Esophagus squamous epithelium (tissue), 5 donors: ENCODE data around the gene TRANK1. TPM values are rescaled to one million over a fixed set of nuclear protein-coding genes. Genes with fewer than 3 reads are reported as not detected.

Source experiments
- DNase-seq: peaks from one replicate; lab custom pipeline; 2025; lab: John Stamatoyannopoulos, UW
- H3K27ac ChIP-seq, 4 donors: fragments of 200-600 bp; sonication (generic); one replicate each; pipeline ENCODE4 v1.5.1; 2016 to 2019; ENCODE audit warnings: mild to moderate bottlenecking in 1 of 4
- H3K27me3 ChIP-seq, 4 donors: fragments of 200-600 bp; sonication (generic); 1 replicate in 3 of 4; 2 replicates in 1 of 4; pipeline versions ENCODE4 v1.5.1 to v1.6.0; 2017 to 2021; ENCODE audit warnings: antibody characterized with exemption in 1 of 4
- H3K36me3 ChIP-seq, 3 donors: fragments of 200-600 bp; sonication (generic); one replicate each; pipeline ENCODE4 v1.5.1; 2016 to 2019
- H3K4me1 ChIP-seq, 3 donors: fragments of 200-600 bp; sonication (generic); one replicate each; pipeline ENCODE4 v1.5.1; 2017 to 2019
- H3K4me3 ChIP-seq, 4 donors: fragments of 200-600 bp; sonication (generic); 1 replicate in 3 of 4; 2 replicates in 1 of 4; pipeline ENCODE4 v1.5.1; 2016 to 2019; ENCODE audit warnings: mild to moderate bottlenecking in 2 of 4, moderate library complexity in 1 of 4
- H3K9me3 ChIP-seq, 3 donors: fragments of 200-600 bp; sonication (generic); one replicate each; pipeline ENCODE4 v1.5.1; 2016 to 2019
- POLR2A ChIP-seq, 4 donors: fragments of 450-650 bp; IDR thresholded peaks; one replicate each; pipeline ENCODE4 v1.6.1; 2017; ENCODE audit warnings: antibody characterized with exemption in 4 of 4, mild to moderate bottlenecking in 4 of 4, moderate library complexity in 3 of 4
- WGBS, 2 donors: methylation state at CpG; one replicate each; pipeline ENCODE4 v1.1.5; 2018; 5-methylcytosine and 5-hydroxymethylcytosine counted together
- intact Hi-C: fragments of 100-400 bp; cut with DNase I; formaldehyde crosslinking; loops from one replicate; pipeline ENCODE4 v1.15.0; 2022
- total RNA-seq, 4 donors: library from RNA; depleted of rRNA; stranded (reverse); fragments of >200 nt; gene quantifications; one replicate each; pipeline ENCODE4 v1.1.0, GENCODE V29; 2016
- TF ChIP-seq, protein P1 (sequence below), 6 experiments: fragments of 450-650 bp in 4 of 6; fragments of 200-600 bp in 2 of 6; sonication (generic) in 2 of 6; IDR thresholded peaks; one replicate each; pipeline ENCODE4 v1.5.1; 2016 to 2019; ENCODE audit warnings: antibody characterized with exemption in 6 of 6, mild to moderate bottlenecking in 4 of 6, moderate library complexity in 4 of 6
- donor health status: DM: yes; HTN: yes; CAD: no.

The TRANK1 gene
- total RNA-seq, 4 donors from 2014 or later: 1.8 to 6.3 (median 3.7) TPM

DNA sequence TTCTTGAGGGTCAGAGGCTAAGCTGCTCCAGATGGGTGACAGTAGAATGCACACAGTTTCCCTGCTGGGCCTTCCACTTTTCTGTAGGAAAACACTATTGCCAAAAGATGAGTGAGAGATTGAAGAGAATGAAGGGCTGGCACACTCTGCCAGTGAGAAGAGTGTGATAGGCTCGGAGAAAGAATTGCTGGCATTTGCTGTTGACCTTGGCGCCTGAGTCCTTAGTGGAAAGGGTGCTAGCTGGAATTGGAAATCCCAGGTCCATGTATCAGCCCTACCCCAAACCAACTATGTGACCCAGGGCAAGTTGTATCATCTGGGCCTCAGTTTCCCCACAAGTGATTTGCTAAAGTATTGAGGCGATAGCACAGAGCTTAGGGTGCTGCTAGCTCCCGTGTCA, 120.4 kb downstream of the TRANK1 start:
- DNase-seq: no peak
- TF ChIP-seq, protein P1, sequence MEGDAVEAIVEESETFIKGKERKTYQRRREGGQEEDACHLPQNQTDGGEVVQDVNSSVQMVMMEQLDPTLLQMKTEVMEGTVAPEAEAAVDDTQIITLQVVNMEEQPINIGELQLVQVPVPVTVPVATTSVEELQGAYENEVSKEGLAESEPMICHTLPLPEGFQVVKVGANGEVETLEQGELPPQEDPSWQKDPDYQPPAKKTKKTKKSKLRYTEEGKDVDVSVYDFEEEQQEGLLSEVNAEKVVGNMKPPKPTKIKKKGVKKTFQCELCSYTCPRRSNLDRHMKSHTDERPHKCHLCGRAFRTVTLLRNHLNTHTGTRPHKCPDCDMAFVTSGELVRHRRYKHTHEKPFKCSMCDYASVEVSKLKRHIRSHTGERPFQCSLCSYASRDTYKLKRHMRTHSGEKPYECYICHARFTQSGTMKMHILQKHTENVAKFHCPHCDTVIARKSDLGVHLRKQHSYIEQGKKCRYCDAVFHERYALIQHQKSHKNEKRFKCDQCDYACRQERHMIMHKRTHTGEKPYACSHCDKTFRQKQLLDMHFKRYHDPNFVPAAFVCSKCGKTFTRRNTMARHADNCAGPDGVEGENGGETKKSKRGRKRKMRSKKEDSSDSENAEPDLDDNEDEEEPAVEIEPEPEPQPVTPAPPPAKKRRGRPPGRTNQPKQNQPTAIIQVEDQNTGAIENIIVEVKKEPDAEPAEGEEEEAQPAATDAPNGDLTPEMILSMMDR (IDR thresholded peaks at IDR 0.05): no peak
- no peak for TF ChIP-seq POLR2A (IDR thresholded peaks at IDR 0.05)
- no peaks in the 10 kb centered on the region for H3K27me3 ChIP-seq
- no peaks in the 10 kb centered on the region for H3K4me1 ChIP-seq
- H3K9me3 ChIP-seq: no peaks in the 10 kb centered on the region
- H3K36me3 ChIP-seq: peaks cover 0 to 44% (median 0%) of the 10 kb centered on the region in 3 donors
- intact Hi-C loops: no loop called here
- 83 to 98% methylated on average over 4 of the region's 4 CpGs for WGBS, 2 donors
- H3K27ac ChIP-seq: no peak overlapping the region
- no peak overlapping the region for H3K4me3 ChIP-seq

DNA sequence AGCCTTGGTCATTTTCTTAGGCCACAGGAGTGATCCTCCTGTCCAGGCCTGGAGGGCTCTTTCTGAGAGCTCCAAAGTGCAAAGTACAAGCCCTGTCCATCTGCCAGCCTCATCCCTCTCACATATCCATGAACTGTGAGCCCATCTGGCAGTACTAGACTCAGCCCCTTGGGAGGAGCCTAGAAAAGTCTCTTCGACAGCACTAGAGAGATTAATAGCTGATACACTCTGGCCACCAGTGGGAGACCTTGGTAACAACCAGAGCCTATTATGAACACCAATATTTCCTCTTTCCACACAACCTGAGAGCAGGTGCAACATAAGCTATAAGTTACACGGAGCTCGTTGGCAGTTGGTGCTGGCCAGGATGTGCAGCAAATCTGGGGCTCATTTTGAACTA, 121.0 kb downstream of the TRANK1 start:
- intact Hi-C loops: no loop called here
- no peaks in the 10 kb centered on the region for H3K4me1 ChIP-seq
- WGBS, 2 donors: 80 to 85% methylated on average over 3 of the region's 3 CpGs
- no peak for DNase-seq
- no peak overlapping the region for H3K4me3 ChIP-seq
- no peaks in the 10 kb centered on the region for H3K9me3 ChIP-seq
- no peak for TF ChIP-seq POLR2A (IDR thresholded peaks at IDR 0.05)
- TF ChIP-seq, protein P1 (IDR thresholded peaks at IDR 0.05): no peak
- no peak overlapping the region for H3K27ac ChIP-seq
- no peaks in the 10 kb centered on the region for H3K27me3 ChIP-seq
- H3K36me3 ChIP-seq: peaks cover 0 to 38% (median 0%) of the 10 kb centered on the region in 3 donors

DNA sequence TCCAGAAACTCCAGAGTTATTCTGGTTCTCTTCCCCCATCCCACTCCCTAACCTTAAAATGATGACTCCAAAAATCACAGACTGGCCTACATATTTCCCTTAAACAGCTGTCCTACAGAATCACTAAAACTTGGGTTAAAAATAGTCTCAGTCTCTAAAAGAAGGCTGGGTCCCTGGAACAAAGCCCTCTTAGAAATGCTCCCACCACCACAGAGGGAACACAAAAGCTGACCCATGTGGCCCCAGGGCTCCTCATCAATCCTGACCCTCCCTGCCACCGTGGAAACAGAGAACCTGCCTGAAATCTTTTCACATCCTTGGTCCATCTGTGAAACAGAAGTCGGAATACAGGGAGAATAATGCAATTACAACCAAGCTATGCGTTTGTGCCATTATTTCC, 124.8 kb downstream of the TRANK1 start:
- 56 to 68% methylated on average over 3 of the region's 3 CpGs for WGBS, 2 donors
- TF ChIP-seq, protein P1 (IDR thresholded peaks at IDR 0.05): no peak
- no peak for TF ChIP-seq POLR2A (IDR thresholded peaks at IDR 0.05)
- peaks cover 0 to 2% (median 0%) of the 10 kb centered on the region in 3 donors for H3K4me1 ChIP-seq
- DNase-seq: no peak
- H3K4me3 ChIP-seq: no peak overlapping the region
- no peaks in the 10 kb centered on the region for H3K9me3 ChIP-seq
- H3K27me3 ChIP-seq: no peaks in the 10 kb centered on the region
- intact Hi-C loops: no loop called here
- H3K27ac ChIP-seq: no peak overlapping the region
- peaks cover 0 to under 1% (median 0%) of the 10 kb centered on the region in 3 donors for H3K36me3 ChIP-seq

DNA sequence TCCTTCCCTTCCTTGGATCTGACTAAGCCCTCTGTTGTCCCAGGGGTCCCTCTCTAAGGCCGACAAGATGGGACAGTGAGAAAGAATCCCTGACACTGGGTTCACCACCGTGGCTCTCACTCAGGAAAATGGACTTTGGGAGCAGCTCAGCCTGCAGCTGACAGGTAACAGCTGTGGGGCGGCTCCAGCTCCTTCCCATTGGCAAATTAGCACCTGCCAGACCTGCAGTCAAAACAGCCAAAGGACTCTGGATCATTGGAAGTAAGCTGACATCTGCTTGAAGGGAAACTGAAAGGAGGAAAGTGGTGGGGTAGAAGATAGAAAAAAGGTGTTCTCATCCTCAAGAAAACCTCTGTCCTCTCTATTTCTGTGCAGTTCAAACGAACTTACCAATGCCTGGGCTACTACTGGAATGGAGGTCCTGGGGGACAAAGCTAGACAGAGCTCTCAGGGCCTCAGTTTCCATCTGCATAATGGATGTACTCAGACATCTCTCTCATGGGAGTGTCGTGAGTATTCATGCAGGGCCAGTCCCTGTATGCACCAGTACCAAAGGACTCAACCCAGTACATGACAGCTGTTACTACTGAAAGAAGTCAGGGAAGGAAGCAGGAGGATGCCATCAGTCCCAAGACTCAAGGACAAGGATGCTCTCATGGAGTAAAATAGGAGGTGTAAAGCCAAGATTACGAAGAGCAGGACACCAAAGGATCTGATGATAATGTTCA, 126.9 kb downstream of the TRANK1 start:
- Histone ChIP-seq H3K36me3 (no peaks in the 10 kb centered on the region), H3K27ac (no peak overlapping the region), H3K27me3 (no peaks in the 10 kb centered on the region), H3K4me3 (no peak overlapping the region), H3K4me1 (peaks cover 0 to 21% (median 6%) of the 10 kb centered on the region in 3 donors), H3K9me3 (no peaks in the 10 kb centered on the region)
- WGBS, 2 donors: 71 to 73% methylated on average over 3 to 5 of the region's 6 CpGs
- TF ChIP-seq, protein P1 (IDR thresholded peaks at IDR 0.05): no peak
- TF ChIP-seq POLR2A (IDR thresholded peaks at IDR 0.05): no peak
- intact Hi-C loops: no loop called here
- no peak for DNase-seq

DNA sequence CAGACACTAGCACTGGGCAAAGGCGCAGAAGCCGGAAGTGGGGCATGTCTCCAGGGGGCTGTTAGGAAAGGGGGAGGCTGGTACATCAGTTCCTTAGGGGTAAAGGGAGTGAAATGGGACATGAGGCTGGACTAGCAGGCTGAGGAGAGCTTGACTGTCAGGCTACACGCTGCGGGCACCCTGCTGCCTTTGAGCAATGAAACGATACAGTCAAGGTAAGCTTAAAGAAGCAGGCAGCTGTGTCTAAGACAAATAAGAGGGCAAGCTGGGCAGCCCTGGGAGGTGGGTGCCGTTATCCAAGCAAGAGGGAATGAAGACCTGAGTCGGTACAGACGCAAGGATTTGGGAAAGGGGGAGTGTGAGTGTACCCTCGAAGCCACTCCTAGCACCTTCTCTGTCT, 129.5 kb downstream of the TRANK1 start:
- intact Hi-C loops: no loop called here
- 87 to 91% methylated on average over 9 of the region's 9 CpGs for WGBS, 2 donors

More for the DNA sequence above, 129.5 kb downstream of the TRANK1 start:
- TF ChIP-seq POLR2A (IDR thresholded peaks at IDR 0.05): no peak
- TF ChIP-seq, protein P1 (IDR thresholded peaks at IDR 0.05): no peak
- no peak for DNase-seq
- Histone ChIP-seq H3K27me3 (no peaks in the 10 kb centered on the region), H3K36me3 (no peaks in the 10 kb centered on the region), H3K4me3 (no peak overlapping the region), H3K4me1 (peaks cover 0 to 24% (median 6%) of the 10 kb centered on the region in 3 donors), H3K27ac (no peak overlapping the region), H3K9me3 (no peaks in the 10 kb centered on the region)
